SU-DHL-6 (cell line): ENCODE data around the gene E2F1.

Source experiments
- CTCF ChIP-seq: fragments of 200-600 bp; sonication (generic); IDR thresholded peaks from one replicate; pipeline ENCODE4 v1.5.1; 2017; ENCODE audit warnings: antibody characterized with exemption, mild to moderate bottlenecking, low read length, moderate library complexity; ENCODE audit not compliant: insufficient read depth, poor library complexity, severe bottlenecking
- EZH2phosphoT487 ChIP-seq: fragments of 200-600 bp; sonication (generic), shearing (Covaris generic); conservative IDR thresholded peaks from 2 replicates; pipeline ENCODE4 v1.6.1; 2018; ENCODE audit warnings: mild to moderate bottlenecking, antibody characterized with exemption, low read length, moderate library complexity, mixed read lengths

GRCh38 chr20:33728463-33728862, 42.3 kb upstream of the E2F1 start:
- TF ChIP-seq CTCF: no peak
- no peak for TF ChIP-seq EZH2phosphoT487
